ENCODE measurements around the gene CEP192. TPM values are rescaled to one million over a fixed set of nuclear protein-coding genes. Genes with fewer than 3 reads are reported as not detected.

Gene CEP192
- total and polyA plus RNA-seq, 2 of the 4 experiments (the other 2 are of a cell fraction): 17.2 to 29.0 TPM

GRCh38 chr18:12968115-12968514, 23.0 kb upstream of the CEP192 start:
- H3K27me3 ChIP-seq (ENCODE audit: control insufficient read depth, insufficient read depth, low read length): no peaks in the 10 kb centered on the region
- H4K20me1 ChIP-seq (ENCODE audit: insufficient read depth, low read length): no peaks in the 10 kb centered on the region
- no peak overlapping the region for H2BK15ac ChIP-seq (ENCODE audit: low read depth, low read length)
- H2AK9ac ChIP-seq (replicated peaks; ENCODE audit: low read depth, low read length, poor library complexity): no peak overlapping the region
- no peak overlapping the region for H3K23ac ChIP-seq (ENCODE audit: low read depth, low read length)
- H3K4me1 ChIP-seq (ENCODE audit: control insufficient read depth, insufficient read depth, low read length): no peaks in the 10 kb centered on the region
- dilution Hi-C loops (cut with HindIII; ENCODE audit: low sequenced_read_pairs, unreplicated experiment) (no loop called here), in situ Hi-C loops (cut with MboI; ENCODE audit: low sequenced_read_pairs) (no loop called here), intact Hi-C loops (cut with micrococcal nuclease) (no loop called here)
- H4K8ac ChIP-seq (ENCODE audit: low read depth in 2 of 2, low read length in 2 of 2): no peak overlapping the region
- CTCF ChIA-PET: no interaction called here
- no peak overlapping the region for H2AK5ac ChIP-seq (ENCODE audit: low read depth, low read length)
- no peak overlapping the region for H3K56ac ChIP-seq (ENCODE audit: extremely low read depth, insufficient read depth, low read length)
- H2AFZ ChIP-seq (replicated peaks; ENCODE audit: low read length, poor library complexity): no peak overlapping the region
- H3K4me2 ChIP-seq (ENCODE audit: low read depth, low read length): no peak overlapping the region
- H2BK20ac ChIP-seq (ENCODE audit: low read depth, low read length): no peak overlapping the region
- no peak overlapping the region for H3K27ac ChIP-seq (ENCODE audit: insufficient read depth, low read length)
- H2BK5ac ChIP-seq (ENCODE audit: low read depth, low read length, poor library complexity, severe bottlenecking): no peak overlapping the region
- H4K5ac ChIP-seq (ENCODE audit: low read depth, low read length): no peak overlapping the region
- H3K36me3 ChIP-seq (ENCODE audit: control insufficient read depth, insufficient read depth, low read length): peaks cover 25% of the 10 kb centered on the region
- H3K79me1 ChIP-seq (ENCODE audit: low read depth in 1 of 2, low read length in 2 of 2): peaks cover 11 to 14% of the 10 kb centered on the region in 2 experiments
- H3K9me3 ChIP-seq (ENCODE audit: control insufficient read depth, insufficient read depth, low read length): no peaks in the 10 kb centered on the region
- H3K18ac ChIP-seq (ENCODE audit: low read depth, low read length): no peak overlapping the region
- H4K91ac ChIP-seq (ENCODE audit: insufficient read depth, low read depth, low read length): no peak overlapping the region
- WGBS, 2 experiments (ENCODE audit: extremely low coverage in 2 of 2, insufficient read length in 1 of 2): no CpG with 5 or more reads among the region's 4 CpGs
- TF ChIP-seq MAZ (IDR thresholded peaks at IDR 0.05; ENCODE audit: borderline replicate concordance, low read depth, low read length): no peak
- no peak for TF ChIP-seq RCOR1 (IDR thresholded peaks at IDR 0.05; ENCODE audit: insufficient replicate concordance, low read length)
- TF ChIP-seq MAFK (IDR thresholded peaks at IDR 0.05; ENCODE audit: low read depth, low read length): no peak
- no peak for TF ChIP-seq CEBPB (IDR thresholded peaks at IDR 0.05; ENCODE audit: low read depth, low read length)
- TF ChIP-seq ELK1 (IDR thresholded peaks at IDR 0.05; ENCODE audit: borderline replicate concordance, low read depth, low read length): no peak
- TF ChIP-seq POLR2A (IDR thresholded peaks at IDR 0.05; ENCODE audit: low read depth, low read length): no peak
- no peak for TF ChIP-seq SMC3 (IDR thresholded peaks at IDR 0.05; ENCODE audit: low read depth, low read length)
- TF ChIP-seq MXI1 (IDR thresholded peaks at IDR 0.05; ENCODE audit: borderline replicate concordance, low read depth, low read length): no peak
- TF ChIP-seq CHD1 (IDR thresholded peaks at IDR 0.05; ENCODE audit: low read depth, low read length): no peak
- TF ChIP-seq NFE2L2 (IDR thresholded peaks at IDR 0.05; ENCODE audit: low read depth, low read length): no peak
- no peak for TF ChIP-seq RAD21 (IDR thresholded peaks at IDR 0.05; ENCODE audit: low read length)
- TF ChIP-seq CTCF (conservative IDR thresholded peaks at IDR 0.05; ENCODE audit: low read depth, low read length): no peak
- TF ChIP-seq FOS (IDR thresholded peaks at IDR 0.05; ENCODE audit: low read depth, low read length): no peak
- TF ChIP-seq BHLHE40 (IDR thresholded peaks at IDR 0.05; ENCODE audit: low read depth, low read length): no peak
- no peak for TF ChIP-seq USF2 (IDR thresholded peaks at IDR 0.05; ENCODE audit: low read depth, low read length)
- no peak for TF ChIP-seq RFX5 (IDR thresholded peaks at IDR 0.05; ENCODE audit: low read depth, low read length)
- no peak overlapping the region for H2BK120ac ChIP-seq (ENCODE audit: low read depth, low read length)
- no peak overlapping the region for H3K14ac ChIP-seq (replicated peaks; ENCODE audit: low read depth, low read length)
- no peak overlapping the region for H3K4ac ChIP-seq (ENCODE audit: low read depth, low read length)
- no peak overlapping the region for H3K9ac ChIP-seq (ENCODE audit: low read depth, low read length)
- ATAC-seq (ENCODE audit: low read depth) (no peak), DNase-seq (no peak)
- no TSS peak for BruUV-seq (replicated peaks)
- peaks cover 5% of the 10 kb centered on the region; the same call in 1 of the 2 replicates for H3K9me1 ChIP-seq (ENCODE audit: insufficient read depth, low read length)
- H3K4me3 ChIP-seq (ENCODE audit: insufficient read depth, low read depth, low read length): no peak overlapping the region
- POLR2A ChIA-PET (ENCODE audit: unreplicated experiment): no interaction called here

All from IMR-90 (cell line).